ENCODE measurements around the gene DHX16. TPM values are rescaled to one million over a fixed set of nuclear protein-coding genes. Genes with fewer than 3 reads are reported as not detected.

DHX16 gene
- total RNA-seq, 2 experiments from 2014 or later = 27.1 to 37.5 TPM

DNA sequence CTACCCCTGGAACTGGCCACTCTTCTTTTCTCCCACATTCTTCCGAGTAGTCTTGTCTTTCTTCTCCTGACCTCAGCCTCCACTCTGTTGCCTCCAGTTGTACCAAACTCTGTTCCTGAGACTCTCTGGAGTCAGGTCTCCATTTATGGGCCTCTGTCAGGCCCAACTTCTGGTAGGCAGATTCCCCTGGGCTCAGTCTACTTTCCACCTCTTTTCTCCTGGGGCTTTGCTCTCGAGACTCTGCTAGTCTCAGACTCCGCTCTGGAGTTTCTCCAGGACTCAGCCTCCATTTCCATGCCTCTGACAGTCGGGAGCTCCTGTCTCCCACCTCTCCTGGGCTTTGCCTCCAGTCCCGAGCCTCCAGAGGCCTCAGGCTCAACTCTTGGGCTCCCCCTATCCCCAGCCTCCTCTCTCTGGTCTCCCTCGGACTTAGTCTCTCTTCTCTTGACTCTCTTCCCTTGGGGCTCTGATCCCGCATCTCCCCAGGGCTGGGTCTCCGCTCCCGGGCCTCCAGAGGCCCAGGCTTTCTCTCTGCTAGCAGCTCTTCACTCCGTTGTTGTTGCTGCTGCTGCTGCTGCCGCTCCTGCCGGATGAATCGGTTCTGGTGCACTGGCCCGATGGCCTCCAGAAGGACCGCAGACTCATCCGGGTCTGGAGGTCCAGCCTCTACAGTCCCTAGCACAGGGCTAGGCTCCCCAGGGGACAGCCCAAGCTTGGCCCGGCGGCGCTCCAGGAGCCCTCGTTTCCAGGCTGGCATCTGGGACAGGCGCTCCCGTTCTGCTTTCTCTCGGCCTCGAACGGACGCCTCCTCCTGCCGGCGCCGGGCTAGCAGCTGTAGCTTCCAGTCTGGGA lies 12.6 kb upstream of the DHX16 start:
- intact Hi-C loops (cut with micrococcal nuclease; ENCODE audit: unreplicated experiment) = loop anchor here (5.0 to 10.0 kb wide), 2 partner anchors 68 to 809 kb away; partner anchors contain the start of genes MICB, MRPS18B and PPP1R10
- peaks cover 56% of the 10 kb centered on the region for H3K36me3 ChIP-seq (ENCODE audit: insufficient read depth, low read length)
- CTCF ChIA-PET (ENCODE audit: unreplicated experiment) = interaction anchor here (0.6 to 1.0 kb wide), 2 partner anchors 38 to 144 kb away, joined by 3 read pairs; no protein-coding TSS in a partner anchor
- BruUV-seq (replicated peaks) = no TSS peak
- H3K4me3 ChIP-seq (ENCODE audit: low read depth, low read length, poor library complexity, severe bottlenecking) = peak overlapping the region; percentile 95
- peaks cover 41% of the 10 kb centered on the region for H3K4me1 ChIP-seq (ENCODE audit: insufficient read depth, low read length, poor library complexity, severe bottlenecking)
- H3K27ac ChIP-seq (ENCODE audit: low read depth, low read length, poor library complexity, severe bottlenecking) = peak overlapping the region; percentile 95
- no peak overlapping the region for H2AFZ ChIP-seq (ENCODE audit: low read length)
- no peaks in the 10 kb centered on the region for H3K9me2 ChIP-seq (ENCODE audit: insufficient read depth, low read length)
- peak; percentile 54 for DNase-seq (ENCODE audit: low spot score)
- peaks cover 92% of the 10 kb centered on the region for H3K79me2 ChIP-seq (ENCODE audit: insufficient read depth, low read depth, low read length)
- POLR2A ChIA-PET = interaction anchor here (1.0 to 2.7 kb wide), 3 partner anchors 31 to 37 kb away, joined by 4 to 14 read pairs (median 5); partner anchors contain the start of genes MDC1 and TUBB
- no peak for TF ChIP-seq EZH2phosphoT487 (IDR thresholded peaks at IDR 0.05; ENCODE audit: borderline replicate concordance, low read depth, low read length)
- TF ChIP-seq, protein P1, sequence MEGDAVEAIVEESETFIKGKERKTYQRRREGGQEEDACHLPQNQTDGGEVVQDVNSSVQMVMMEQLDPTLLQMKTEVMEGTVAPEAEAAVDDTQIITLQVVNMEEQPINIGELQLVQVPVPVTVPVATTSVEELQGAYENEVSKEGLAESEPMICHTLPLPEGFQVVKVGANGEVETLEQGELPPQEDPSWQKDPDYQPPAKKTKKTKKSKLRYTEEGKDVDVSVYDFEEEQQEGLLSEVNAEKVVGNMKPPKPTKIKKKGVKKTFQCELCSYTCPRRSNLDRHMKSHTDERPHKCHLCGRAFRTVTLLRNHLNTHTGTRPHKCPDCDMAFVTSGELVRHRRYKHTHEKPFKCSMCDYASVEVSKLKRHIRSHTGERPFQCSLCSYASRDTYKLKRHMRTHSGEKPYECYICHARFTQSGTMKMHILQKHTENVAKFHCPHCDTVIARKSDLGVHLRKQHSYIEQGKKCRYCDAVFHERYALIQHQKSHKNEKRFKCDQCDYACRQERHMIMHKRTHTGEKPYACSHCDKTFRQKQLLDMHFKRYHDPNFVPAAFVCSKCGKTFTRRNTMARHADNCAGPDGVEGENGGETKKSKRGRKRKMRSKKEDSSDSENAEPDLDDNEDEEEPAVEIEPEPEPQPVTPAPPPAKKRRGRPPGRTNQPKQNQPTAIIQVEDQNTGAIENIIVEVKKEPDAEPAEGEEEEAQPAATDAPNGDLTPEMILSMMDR (conservative IDR thresholded peaks at IDR 0.05; ENCODE audit: low read length) = peak; percentile 74
- H3K4me2 ChIP-seq (ENCODE audit: low read length) = peak overlapping the region; percentile 99
- H4K20me1 ChIP-seq (ENCODE audit: insufficient read depth, low read length) = peaks cover 13% of the 10 kb centered on the region; the same call in 1 of the 2 replicates
- H3K9me3 ChIP-seq (ENCODE audit: low read length) = no peaks in the 10 kb centered on the region

DNA sequence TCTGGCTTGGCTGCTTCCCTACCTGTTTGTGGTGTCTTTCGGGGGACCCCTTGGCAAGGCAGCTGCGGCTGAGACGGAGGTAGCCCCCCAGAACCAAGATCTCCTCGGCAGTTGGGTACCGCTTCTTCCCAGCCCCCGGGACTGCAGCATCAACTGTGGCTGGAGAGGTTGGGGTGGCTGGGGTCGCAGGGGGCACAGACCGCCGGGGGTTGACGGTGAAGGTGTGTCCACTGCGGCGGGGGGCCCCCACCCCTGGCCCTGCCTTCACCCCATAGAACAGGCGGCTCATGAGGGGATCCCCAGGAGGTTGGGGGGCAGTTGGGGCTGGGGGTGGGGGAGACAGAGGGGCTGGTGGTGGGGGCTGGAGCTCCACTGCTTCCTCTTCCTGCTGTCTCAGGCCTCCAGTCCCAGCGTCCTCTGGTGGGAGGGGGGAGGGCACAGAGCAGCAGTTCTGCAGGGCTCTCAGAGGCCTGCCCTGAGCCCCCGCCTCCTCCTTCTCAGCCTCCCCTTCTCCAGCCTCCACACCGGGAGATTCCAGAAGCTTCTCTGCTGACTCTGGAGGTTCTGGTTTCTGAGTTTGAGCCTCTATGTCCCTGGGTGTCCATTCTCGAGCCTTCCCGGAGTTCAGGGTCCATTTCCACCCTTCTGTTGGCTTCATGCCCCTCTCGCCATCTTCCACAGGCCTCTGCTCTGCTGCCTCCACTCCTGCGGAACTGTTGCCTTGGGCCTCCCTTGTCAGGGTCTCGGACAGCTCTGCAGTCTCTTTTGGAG lies 11.8 kb upstream of the DHX16 start:
- Histone ChIP-seq H4K20me1 (ENCODE audit: insufficient read depth, low read length) (peaks cover 13% of the 10 kb centered on the region; the same call in 1 of the 2 replicates), H3K4me1 (ENCODE audit: insufficient read depth, low read length, poor library complexity, severe bottlenecking) (peaks cover 43% of the 10 kb centered on the region), H3K9me2 (ENCODE audit: insufficient read depth, low read length) (no peaks in the 10 kb centered on the region), H3K79me2 (ENCODE audit: insufficient read depth, low read depth, low read length) (peaks cover 92% of the 10 kb centered on the region), H3K4me3 (ENCODE audit: low read depth, low read length, poor library complexity, severe bottlenecking) (peak overlapping the region; percentile 95), H3K27ac (ENCODE audit: low read depth, low read length, poor library complexity, severe bottlenecking) (peak overlapping the region; percentile 95), H3K36me3 (ENCODE audit: insufficient read depth, low read length) (peaks cover 64% of the 10 kb centered on the region), H3K4me2 (ENCODE audit: low read length) (peak overlapping the region; percentile 99), H2AFZ (ENCODE audit: low read length) (no peak overlapping the region), H3K9me3 (ENCODE audit: low read length) (no peaks in the 10 kb centered on the region)
- ChIA-PET POLR2A (interaction anchor here (0.8 to 2.7 kb wide), 4 partner anchors 9 to 38 kb away, joined by 4 to 14 read pairs (median 5); partner anchors contain the start of genes MDC1 and TUBB), CTCF (ENCODE audit: unreplicated experiment) (interaction anchor here (0.6 to 1.0 kb wide), 2 partner anchors 39 to 143 kb away, joined by 3 read pairs; no protein-coding TSS in a partner anchor)
- BruUV-seq (replicated peaks) = no TSS peak
- peak; percentile 71 for DNase-seq (ENCODE audit: low spot score)
- TF ChIP-seq, protein P1 (conservative IDR thresholded peaks at IDR 0.05; ENCODE audit: low read length) = no peak
- no peak for TF ChIP-seq EZH2phosphoT487 (IDR thresholded peaks at IDR 0.05; ENCODE audit: borderline replicate concordance, low read depth, low read length)
- intact Hi-C loops (cut with micrococcal nuclease; ENCODE audit: unreplicated experiment) = loop anchor here (5.0 to 10.0 kb wide), 2 partner anchors 67 to 810 kb away; partner anchors contain the start of genes MICB, MRPS18B and PPP1R10

All from OCI-LY7 (cell line).